ENCODE measurements around the gene NADK.

NADK gene

DNA sequence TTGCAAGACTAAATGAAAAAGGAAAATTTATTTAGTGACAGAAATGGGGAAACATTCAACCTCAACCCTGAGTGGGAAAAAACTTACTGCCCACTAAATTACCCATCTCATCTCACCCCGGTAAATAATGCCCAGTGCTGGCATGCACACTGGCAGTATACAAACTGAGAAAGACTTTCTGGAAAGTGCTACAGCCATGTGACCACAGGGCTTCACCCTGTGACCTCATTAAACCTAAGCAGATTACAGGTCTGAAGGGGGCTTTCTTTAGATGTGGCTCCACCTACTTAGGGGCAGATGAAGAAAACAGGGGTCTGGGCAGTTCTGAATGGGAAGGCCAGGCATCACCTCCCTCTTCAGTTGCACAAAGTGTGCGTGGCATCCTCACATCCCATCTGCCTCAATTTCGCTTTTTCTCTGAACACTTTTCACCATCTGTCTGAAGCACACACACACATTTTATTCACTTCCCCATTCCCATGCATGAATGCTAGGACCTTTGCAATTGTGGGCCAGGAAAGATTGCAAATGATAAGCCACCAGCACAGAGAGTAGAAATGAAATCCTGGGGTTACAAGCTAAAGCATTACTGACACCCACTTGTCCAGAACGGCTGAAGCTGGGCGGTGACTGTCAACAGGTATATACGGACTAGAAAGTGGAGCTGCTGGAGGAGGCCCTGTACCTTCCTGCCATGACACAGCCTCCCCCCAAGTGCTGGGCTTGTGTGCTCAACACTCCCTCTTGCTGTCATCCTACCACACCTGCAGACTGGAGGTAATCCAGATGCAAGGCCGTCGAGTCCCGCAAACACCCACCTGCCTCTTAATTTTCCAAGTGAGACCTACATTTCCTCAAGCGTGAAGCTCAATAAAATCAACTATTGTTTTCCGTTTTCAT is 2.7 kb downstream of the NADK start:
- DNase-seq (no peak), ATAC-seq (ENCODE audit: insufficient read depth, low read depth) (no peak)
- TF ChIP-seq CTCF (IDR thresholded peaks at IDR 0.05; ENCODE audit: borderline replicate concordance, extremely low read depth, low read length, poor library complexity, severe bottlenecking) (no peak), EZH2 (IDR thresholded peaks at IDR 0.05; ENCODE audit: borderline replicate concordance, low read depth, low read length, severe bottlenecking) (no peak)
- Histone ChIP-seq H3K4me2 (ENCODE audit: insufficient read depth, low read length) (peak overlapping the region; percentile 52; the same call in 1 of the 2 replicates), H3K27me3 (ENCODE audit: insufficient read depth, low read length, poor library complexity) (no peaks in the 10 kb centered on the region), H3K4me1 (ENCODE audit: insufficient read depth, low read length) (peaks cover 48% of the 10 kb centered on the region), H3K9me3 (ENCODE audit: insufficient read depth, low read length, severe bottlenecking) (peaks cover 5% of the 10 kb centered on the region), H3K9ac (ENCODE audit: low read depth, low read length) (no peak overlapping the region; the same call in none of the 2 replicates), H4K20me1 (ENCODE audit: insufficient read depth, low read length) (peaks cover 21% of the 10 kb centered on the region; the same call in 1 of the 2 replicates), H3K4me3 (ENCODE audit: low read depth in 1 of 2, low read length in 2 of 2) (peak overlapping the region in 1 of 2 experiments; percentile 30; a peak in 1 of 4 replicates), H2AFZ (ENCODE audit: low read depth, low read length) (no peak overlapping the region), H3K79me2 (ENCODE audit: insufficient read depth, low read length) (peaks cover 72% of the 10 kb centered on the region), H3K27ac (ENCODE audit: low read length) (peak overlapping the region; percentile 31), H3K36me3 (ENCODE audit: insufficient read depth, low read length) (peaks cover 31% of the 10 kb centered on the region)

DNA sequence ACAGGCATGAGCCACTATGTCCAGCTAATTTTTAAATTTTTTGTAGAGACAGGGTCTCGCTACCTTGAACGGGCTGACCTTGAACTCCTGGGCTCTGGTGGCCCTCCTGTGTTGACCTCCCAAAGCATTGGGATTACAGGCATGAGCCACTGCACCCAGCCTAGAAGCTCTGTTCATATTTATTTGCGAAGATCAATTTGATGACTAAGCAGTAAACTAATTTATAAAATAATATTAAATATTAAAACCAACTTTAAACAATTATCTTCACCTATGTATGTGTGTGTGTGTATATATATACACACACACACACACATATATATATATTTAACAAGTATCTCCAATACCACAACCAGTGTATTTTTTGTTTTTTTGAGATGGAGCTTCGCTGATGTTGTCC is 4.4 kb downstream of the NADK start:
- H3K4me1 ChIP-seq (ENCODE audit: insufficient read depth, low read length), result peaks cover 31% of the 10 kb centered on the region
- H4K20me1 ChIP-seq (ENCODE audit: insufficient read depth, low read length), result peaks cover 23% of the 10 kb centered on the region; the same call in 1 of the 2 replicates
- TF ChIP-seq CTCF (IDR thresholded peaks at IDR 0.05; ENCODE audit: borderline replicate concordance, extremely low read depth, low read length, poor library complexity, severe bottlenecking), result no peak
- no peak for TF ChIP-seq EZH2 (IDR thresholded peaks at IDR 0.05; ENCODE audit: borderline replicate concordance, low read depth, low read length, severe bottlenecking)
- H3K27ac ChIP-seq (ENCODE audit: low read length), result no peak overlapping the region
- peaks cover 88% of the 10 kb centered on the region for H3K79me2 ChIP-seq (ENCODE audit: insufficient read depth, low read length)
- H3K36me3 ChIP-seq (ENCODE audit: insufficient read depth, low read length), result peaks cover 34% of the 10 kb centered on the region
- peaks cover 5% of the 10 kb centered on the region for H3K9me3 ChIP-seq (ENCODE audit: insufficient read depth, low read length, severe bottlenecking)
- ATAC-seq (ENCODE audit: insufficient read depth, low read depth) (no peak), DNase-seq (no peak)
- no peaks in the 10 kb centered on the region for H3K27me3 ChIP-seq (ENCODE audit: insufficient read depth, low read length, poor library complexity)
- H3K9ac ChIP-seq (ENCODE audit: low read depth, low read length), result no peak overlapping the region
- H3K4me2 ChIP-seq (ENCODE audit: insufficient read depth, low read length), result no peak overlapping the region
- no peak overlapping the region for H2AFZ ChIP-seq (ENCODE audit: low read depth, low read length)
- no peak overlapping the region for H3K4me3 ChIP-seq (ENCODE audit: low read depth in 1 of 2, low read length in 2 of 2)

- no peak for TF ChIP-seq EZH2 (IDR thresholded peaks at IDR 0.05; ENCODE audit: borderline replicate concordance, low read depth, low read length, severe bottlenecking)
- TF ChIP-seq CTCF (IDR thresholded peaks at IDR 0.05; ENCODE audit: borderline replicate concordance, extremely low read depth, low read length, poor library complexity, severe bottlenecking), result no peak
Measured at GRCh38 chr1:1771096-1771495, 7.2 kb downstream of the NADK start.

More at GRCh38 chr1:1771096-1771495, 7.2 kb downstream of the NADK start:
- ATAC-seq (ENCODE audit: insufficient read depth, low read depth), result no peak
- H3K9ac ChIP-seq (ENCODE audit: low read depth, low read length), result no peak overlapping the region
- H2AFZ ChIP-seq (ENCODE audit: low read depth, low read length), result no peak overlapping the region
- H3K4me1 ChIP-seq (ENCODE audit: insufficient read depth, low read length), result peaks cover 12% of the 10 kb centered on the region
- H3K9me3 ChIP-seq (ENCODE audit: insufficient read depth, low read length, severe bottlenecking), result peaks cover 5% of the 10 kb centered on the region
- peaks cover 95% of the 10 kb centered on the region for H3K79me2 ChIP-seq (ENCODE audit: insufficient read depth, low read length)
- H3K4me2 ChIP-seq (ENCODE audit: insufficient read depth, low read length), result no peak overlapping the region
- H4K20me1 ChIP-seq (ENCODE audit: insufficient read depth, low read length), result peaks cover 28% of the 10 kb centered on the region; the same call in 1 of the 2 replicates
- DNase-seq, result no peak
- peaks cover 38% of the 10 kb centered on the region for H3K36me3 ChIP-seq (ENCODE audit: insufficient read depth, low read length)
- no peak overlapping the region for H3K4me3 ChIP-seq (ENCODE audit: low read depth in 1 of 2, low read length in 2 of 2)
- H3K27ac ChIP-seq (ENCODE audit: low read length), result no peak overlapping the region
- no peaks in the 10 kb centered on the region for H3K27me3 ChIP-seq (ENCODE audit: insufficient read depth, low read length, poor library complexity)

Measured in DND-41 (cell line).